Stimulated activated naive B cell treated with anti-CD40 and anti-IgM and Interleukin-4, amounts not matched to agents 10 μg/mL and 1 μg/mL and 100 μg/mL, for 72 hours (primary cell): Measurements from ENCODE around the gene ADGRA3.

Experiments
- ATAC-seq, 2 donors: fragments of 150-1000 bp; cut with Tn5 transposase; replicated peaks; 2 replicates each; pipeline ENCODE4 v1.10.0; 2021; ENCODE audit warnings: moderate library complexity in 1 of 2
- DNase-seq: peaks from one replicate; pipeline ENCODE4 v3.0.0; 2021
- H3K27ac Mint-ChIP-seq: one replicate; pipeline ENCODE4 v1.8.0; 2022; ENCODE audit warnings: mild to moderate bottlenecking, mixed read lengths
- H3K27me3 Mint-ChIP-seq, 2 donors: one replicate each; pipeline ENCODE4 v1.8.0; 2022; ENCODE audit warnings: mixed read lengths in 2 of 2
- H3K36me3 Mint-ChIP-seq, 2 donors: one replicate each; pipeline ENCODE4 v1.8.0; 2022; ENCODE audit warnings: mixed read lengths in 2 of 2, mild to moderate bottlenecking in 1 of 2
- H3K4me1 Mint-ChIP-seq, 2 donors: one replicate each; pipeline ENCODE4 v1.8.0; 2022; ENCODE audit warnings: mixed read lengths in 2 of 2, mild to moderate bottlenecking in 1 of 2
- H3K4me3 Mint-ChIP-seq, 2 donors: one replicate each; pipeline ENCODE4 v1.8.0; 2022; ENCODE audit warnings: mild to moderate bottlenecking in 2 of 2, mixed read lengths in 2 of 2, moderate library complexity in 1 of 2
- H3K9me3 Mint-ChIP-seq, 2 donors: one replicate each; pipeline ENCODE4 v1.8.0; 2022; ENCODE audit warnings: mixed read lengths in 2 of 2, mild to moderate bottlenecking in 1 of 2

The ADGRA3 gene

GRCh38 chr4:22460266-22460665, 55.6 kb downstream of the ADGRA3 start:
- DNase-seq: no peak

DNA sequence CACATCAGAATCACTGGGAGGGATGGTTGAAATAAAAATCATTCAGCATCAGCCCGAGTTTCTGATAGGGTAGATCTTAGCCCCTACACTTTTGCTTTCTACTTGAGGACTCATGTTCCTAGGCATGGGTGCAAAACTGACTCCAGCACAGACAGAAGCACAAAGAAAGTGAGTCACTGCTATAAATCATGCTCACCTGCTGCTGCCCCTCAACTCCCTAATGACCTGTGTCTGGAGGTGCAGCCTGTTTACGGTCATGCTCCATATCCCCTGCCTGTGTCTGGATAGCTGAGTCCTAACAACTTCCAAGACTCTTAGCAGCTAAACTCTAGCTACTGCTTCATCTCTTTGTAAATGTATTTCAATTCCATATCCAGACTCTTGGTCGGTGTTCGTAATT, 57.8 kb downstream of the ADGRA3 start:
- H3K36me3 Mint-ChIP-seq: no peaks in the 10 kb centered on the region
- H3K4me3 Mint-ChIP-seq: no peak overlapping the region
- no peaks in the 10 kb centered on the region for H3K9me3 Mint-ChIP-seq
- DNase-seq (no peak), ATAC-seq (no peak)
- no peaks in the 10 kb centered on the region for H3K27me3 Mint-ChIP-seq
- H3K4me1 Mint-ChIP-seq: no peaks in the 10 kb centered on the region
- no peak overlapping the region for H3K27ac Mint-ChIP-seq

More at GRCh38 chr4:22460266-22460665, 55.6 kb downstream of the ADGRA3 start:
- H3K36me3 Mint-ChIP-seq: no peaks in the 10 kb centered on the region
- no peak overlapping the region for H3K27ac Mint-ChIP-seq
- H3K27me3 Mint-ChIP-seq: no peaks in the 10 kb centered on the region
- H3K4me1 Mint-ChIP-seq: no peaks in the 10 kb centered on the region
- no peak for ATAC-seq
- no peaks in the 10 kb centered on the region for H3K9me3 Mint-ChIP-seq
- H3K4me3 Mint-ChIP-seq: no peak overlapping the region

GRCh38 chr4:22457348-22457747, 58.5 kb downstream of the ADGRA3 start:
- H3K4me3 Mint-ChIP-seq: no peak overlapping the region
- no peaks in the 10 kb centered on the region for H3K36me3 Mint-ChIP-seq
- H3K9me3 Mint-ChIP-seq: no peaks in the 10 kb centered on the region
- H3K27me3 Mint-ChIP-seq: no peaks in the 10 kb centered on the region
- DNase-seq: no peak
- no peaks in the 10 kb centered on the region for H3K4me1 Mint-ChIP-seq
- no peak for ATAC-seq
- no peak overlapping the region for H3K27ac Mint-ChIP-seq

GRCh38 chr4:22456291-22456690, 59.6 kb downstream of the ADGRA3 start:
- no peaks in the 10 kb centered on the region for H3K9me3 Mint-ChIP-seq
- H3K4me1 Mint-ChIP-seq: no peaks in the 10 kb centered on the region
- H3K36me3 Mint-ChIP-seq: no peaks in the 10 kb centered on the region
- H3K4me3 Mint-ChIP-seq: no peak overlapping the region
- H3K27me3 Mint-ChIP-seq: no peaks in the 10 kb centered on the region
- no peak for DNase-seq
- no peak overlapping the region for H3K27ac Mint-ChIP-seq
- no peak for ATAC-seq

GRCh38 chr4:22454955-22455354, 60.9 kb downstream of the ADGRA3 start:
- no peak overlapping the region for H3K27ac Mint-ChIP-seq
- ATAC-seq: no peak
- no peak overlapping the region for H3K4me3 Mint-ChIP-seq
- no peaks in the 10 kb centered on the region for H3K36me3 Mint-ChIP-seq
- H3K9me3 Mint-ChIP-seq: no peaks in the 10 kb centered on the region
- DNase-seq: no peak
- H3K4me1 Mint-ChIP-seq: no peaks in the 10 kb centered on the region
- no peaks in the 10 kb centered on the region for H3K27me3 Mint-ChIP-seq

GRCh38 chr4:22454216-22454838, 61.5 kb downstream of the ADGRA3 start:
- Mint-ChIP-seq H3K4me1 (no peaks in the 10 kb centered on the region), H3K27me3 (no peaks in the 10 kb centered on the region), H3K9me3 (no peaks in the 10 kb centered on the region), H3K36me3 (no peaks in the 10 kb centered on the region), H3K4me3 (no peak overlapping the region), H3K27ac (no peak overlapping the region)
- ATAC-seq (no peak), DNase-seq (no peak)

GRCh38 chr4:22444813-22445212, 71.1 kb downstream of the ADGRA3 start:
- no peak for ATAC-seq
- no peaks in the 10 kb centered on the region for H3K27me3 Mint-ChIP-seq
- no peaks in the 10 kb centered on the region for H3K4me1 Mint-ChIP-seq
- no peak overlapping the region for H3K4me3 Mint-ChIP-seq
- no peak for DNase-seq
- H3K9me3 Mint-ChIP-seq: no peaks in the 10 kb centered on the region
- H3K27ac Mint-ChIP-seq: no peak overlapping the region
- H3K36me3 Mint-ChIP-seq: no peaks in the 10 kb centered on the region

- Mint-ChIP-seq H3K4me1 (no peaks in the 10 kb centered on the region), H3K27ac (no peak overlapping the region), H3K4me3 (no peak overlapping the region), H3K36me3 (no peaks in the 10 kb centered on the region), H3K9me3 (peaks cover 0 to 1% of the 10 kb centered on the region in 2 donors), H3K27me3 (no peaks in the 10 kb centered on the region)
- no peak for DNase-seq
- ATAC-seq: no peak
These were observed 72.9 kb downstream of the ADGRA3 start for GRCh38 chr4:22442956-22443355.

DNA sequence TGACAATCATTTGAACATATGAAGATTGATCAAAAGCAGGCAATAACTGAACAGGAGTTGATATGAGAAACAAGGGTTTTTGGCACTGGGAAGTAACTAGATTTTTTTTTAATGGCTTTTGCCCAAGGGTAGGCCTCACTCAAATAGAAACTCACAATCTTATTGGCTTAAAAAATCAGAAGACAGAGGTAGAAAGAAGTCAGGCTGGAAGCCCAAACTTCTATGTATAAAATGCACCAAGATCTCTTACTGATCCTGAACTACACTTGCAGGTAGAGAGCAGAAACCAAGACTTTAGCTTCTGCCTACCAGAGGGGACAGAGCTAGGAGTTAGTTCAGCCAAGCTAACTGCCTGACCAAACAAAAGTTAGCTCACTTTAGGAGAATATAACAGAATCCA, 74.9 kb downstream of the ADGRA3 start:
- Mint-ChIP-seq H3K27ac (no peak overlapping the region), H3K4me3 (no peak overlapping the region), H3K27me3 (no peaks in the 10 kb centered on the region), H3K9me3 (peaks cover 0 to 1% of the 10 kb centered on the region in 2 donors), H3K4me1 (no peaks in the 10 kb centered on the region), H3K36me3 (no peaks in the 10 kb centered on the region)
- ATAC-seq: no peak
- DNase-seq: no peak

DNA sequence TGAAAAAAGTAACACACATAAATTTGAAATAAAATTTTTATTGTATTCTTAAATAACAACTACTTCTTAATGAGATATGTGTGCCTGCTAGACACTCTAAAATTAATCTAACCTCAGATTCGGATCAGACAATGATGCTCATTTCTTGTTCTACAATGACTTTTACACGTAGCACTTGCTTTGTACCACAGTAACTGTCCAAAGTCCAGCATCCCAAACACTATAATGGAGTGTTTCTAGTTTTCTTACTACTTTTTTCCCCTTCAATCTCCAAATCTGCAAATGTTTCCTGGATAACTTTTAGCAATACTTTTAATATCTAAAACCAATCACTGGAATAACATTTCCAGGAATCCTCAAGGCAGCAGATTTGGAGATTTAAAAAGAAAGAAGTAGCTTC, 75.9 kb downstream of the ADGRA3 start:
- H3K4me3 Mint-ChIP-seq: no peak overlapping the region
- H3K9me3 Mint-ChIP-seq: peaks cover 0 to 1% of the 10 kb centered on the region in 2 donors

DNA sequence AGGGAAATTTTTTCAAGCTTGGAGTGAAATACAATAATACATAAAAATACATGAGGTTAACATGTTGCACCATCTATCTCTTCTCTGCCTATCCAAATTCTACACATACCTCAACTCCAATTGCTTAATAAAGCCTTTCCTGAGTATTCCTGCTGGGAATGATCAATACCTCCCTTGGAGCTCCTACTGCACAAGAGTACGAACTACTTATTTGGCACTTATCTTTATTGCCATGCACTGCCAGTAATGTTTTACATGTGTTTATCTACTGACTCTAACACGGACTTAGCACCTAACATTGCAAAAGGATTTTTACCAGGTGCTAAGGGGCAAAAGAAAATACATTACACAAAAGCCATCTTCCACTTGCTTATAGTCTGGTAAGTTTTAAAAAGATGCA, 80.2 kb downstream of the ADGRA3 start:
- Mint-ChIP-seq H3K4me3 (no peak overlapping the region), H3K27me3 (no peaks in the 10 kb centered on the region), H3K4me1 (peaks cover 0 to 10% of the 10 kb centered on the region in 2 donors), H3K27ac (no peak overlapping the region), H3K9me3 (peaks cover 0 to 3% of the 10 kb centered on the region in 2 donors), H3K36me3 (no peaks in the 10 kb centered on the region)
- DNase-seq (no peak), ATAC-seq (no peak)

More for the DNA sequence above, 75.9 kb downstream of the ADGRA3 start:
- DNase-seq: no peak
- H3K4me1 Mint-ChIP-seq: no peaks in the 10 kb centered on the region
- no peaks in the 10 kb centered on the region for H3K27me3 Mint-ChIP-seq
- no peaks in the 10 kb centered on the region for H3K36me3 Mint-ChIP-seq
- no peak overlapping the region for H3K27ac Mint-ChIP-seq
- ATAC-seq: no peak

DNA sequence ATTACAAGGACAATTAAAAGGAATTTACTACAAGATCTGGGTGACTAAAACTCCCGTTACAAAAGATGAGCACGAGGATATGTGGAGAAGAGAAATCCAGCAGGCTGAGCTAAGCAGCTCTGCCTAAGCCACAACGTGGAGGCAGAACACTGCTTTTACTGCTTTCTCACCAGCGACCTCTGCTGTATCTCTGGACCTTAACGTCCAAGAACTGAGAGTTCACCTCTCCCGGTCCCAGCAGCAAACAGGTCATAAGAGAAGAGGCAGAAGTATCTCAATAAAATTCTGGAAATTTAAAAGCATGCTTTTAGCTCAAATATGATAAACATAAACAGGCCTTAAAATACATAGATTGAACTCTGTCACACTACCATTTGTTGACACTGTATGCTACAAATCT, 81.0 kb downstream of the ADGRA3 start:
- H3K9me3 Mint-ChIP-seq: peaks cover 0 to 3% of the 10 kb centered on the region in 2 donors
- no peaks in the 10 kb centered on the region for H3K27me3 Mint-ChIP-seq
- H3K27ac Mint-ChIP-seq: no peak overlapping the region
- H3K4me1 Mint-ChIP-seq: peaks cover 0 to 10% of the 10 kb centered on the region in 2 donors
- DNase-seq (no peak), ATAC-seq (peak in 1 of 2 donors; percentile 60)
- H3K36me3 Mint-ChIP-seq: no peaks in the 10 kb centered on the region
- no peak overlapping the region for H3K4me3 Mint-ChIP-seq

GRCh38 chr4:22430626-22431025, 85.2 kb downstream of the ADGRA3 start:
- H3K27ac Mint-ChIP-seq: no peak overlapping the region
- H3K36me3 Mint-ChIP-seq: no peaks in the 10 kb centered on the region
- ATAC-seq (no peak), DNase-seq (no peak)
- peaks cover 0 to 10% of the 10 kb centered on the region in 2 donors for H3K4me1 Mint-ChIP-seq
- H3K4me3 Mint-ChIP-seq: no peak overlapping the region
- H3K9me3 Mint-ChIP-seq: peaks cover 0 to 1% of the 10 kb centered on the region in 2 donors
- H3K27me3 Mint-ChIP-seq: no peaks in the 10 kb centered on the region

GRCh38 chr4:22428441-22428840, 87.4 kb downstream of the ADGRA3 start:
- H3K4me3 Mint-ChIP-seq: no peak overlapping the region
- peaks cover 0 to 1% of the 10 kb centered on the region in 2 donors for H3K9me3 Mint-ChIP-seq
- H3K27ac Mint-ChIP-seq: no peak overlapping the region
- DNase-seq (no peak), ATAC-seq (no peak)
- no peaks in the 10 kb centered on the region for H3K36me3 Mint-ChIP-seq
- peaks cover 0 to 10% of the 10 kb centered on the region in 2 donors for H3K4me1 Mint-ChIP-seq
- H3K27me3 Mint-ChIP-seq: no peaks in the 10 kb centered on the region

DNA sequence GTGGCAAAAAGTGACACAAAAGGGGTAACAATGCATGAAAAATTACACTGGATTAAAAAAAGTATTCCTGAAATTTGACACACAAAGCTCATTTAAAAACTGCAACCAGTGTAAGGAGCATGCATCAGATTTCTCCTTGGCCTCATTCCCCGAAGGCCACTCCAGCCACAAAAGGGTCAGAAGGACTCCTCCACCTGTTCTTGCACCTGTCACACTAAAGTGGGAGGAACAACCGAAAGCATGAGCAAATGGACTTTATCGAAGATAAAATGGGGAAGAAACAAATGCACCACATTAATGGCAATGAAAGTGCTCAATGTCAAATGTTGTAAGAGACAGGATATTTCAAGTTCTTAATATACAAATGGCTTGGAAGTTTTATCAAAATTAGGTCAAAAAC, 88.2 kb downstream of the ADGRA3 start:
- Mint-ChIP-seq H3K4me3 (no peak overlapping the region), H3K36me3 (no peaks in the 10 kb centered on the region), H3K4me1 (peaks cover 0 to 10% of the 10 kb centered on the region in 2 donors), H3K9me3 (peaks cover 0 to 1% of the 10 kb centered on the region in 2 donors), H3K27ac (no peak overlapping the region), H3K27me3 (no peaks in the 10 kb centered on the region)
- ATAC-seq (no peak), DNase-seq (no peak)

DNA sequence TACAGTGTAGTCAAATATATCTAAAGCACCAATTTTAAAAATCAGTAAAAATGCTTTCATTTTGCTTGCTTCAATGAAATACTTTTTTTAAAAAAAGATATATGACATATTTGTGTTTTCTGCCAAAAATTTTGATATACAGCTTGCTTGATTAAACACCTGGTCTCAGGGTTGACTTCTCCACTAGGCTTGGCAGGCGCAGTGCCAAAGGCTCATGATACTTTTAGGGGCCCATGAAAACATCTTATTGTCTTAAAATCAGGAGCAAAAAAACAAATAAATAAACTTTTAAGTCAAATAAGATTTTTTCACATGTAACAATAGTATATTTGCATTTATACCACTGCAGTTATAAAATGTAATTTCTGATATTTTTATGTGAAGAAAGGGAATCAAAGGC, 95.6 kb downstream of the ADGRA3 start:
- ATAC-seq (no peak), DNase-seq (no peak)
- H3K36me3 Mint-ChIP-seq: no peaks in the 10 kb centered on the region
- no peak overlapping the region for H3K4me3 Mint-ChIP-seq
- H3K27ac Mint-ChIP-seq: no peak overlapping the region
- H3K27me3 Mint-ChIP-seq: no peaks in the 10 kb centered on the region
- no peaks in the 10 kb centered on the region for H3K9me3 Mint-ChIP-seq
- H3K4me1 Mint-ChIP-seq: no peaks in the 10 kb centered on the region
